Keratinocyte (primary cell): ENCODE data around the gene CCDC141. TPM values are rescaled to one million over a fixed set of nuclear protein-coding genes. Genes with fewer than 3 reads are reported as not detected.

Source experiments
- DNase-seq: peaks from one replicate; pipeline ENCODE4 v3.0.0-alpha.2; 2011; ENCODE audit warnings: low read depth, missing footprints, low spot score
- FAIRE-seq: peaks from 2 replicates; lab custom pipeline; 2011; peaks lifted over from hg19 to GRCh38; lab: Jason Lieb, UNC
- H2AFZ ChIP-seq: 2 replicates; pipeline ENCODE4 v1.6.0; 2012; ENCODE audit warnings: low read length, control low read depth, inconsistent platforms; ENCODE audit not compliant: control insufficient read depth
- H3K27ac ChIP-seq: 2 replicates; pipeline ENCODE4 v1.5.1; 2011; ENCODE audit warnings: low read length; ENCODE audit not compliant: control insufficient read depth, insufficient read depth
- H3K27me3 ChIP-seq: 3 replicates; pipeline ENCODE4 v1.6.0; 2011; ENCODE audit warnings: low read length; ENCODE audit not compliant: control insufficient read depth, insufficient read depth; ENCODE audit errors: extremely low read depth
- H3K36me3 ChIP-seq, 2 experiments: 2 replicates in 1 of 2; 3 replicates in 1 of 2; pipeline ENCODE4 v1.5.1; 2011; ENCODE audit warnings: low read length in 2 of 2, mild to moderate bottlenecking in 1 of 2; ENCODE audit not compliant: control insufficient read depth in 2 of 2, insufficient read depth in 2 of 2; ENCODE audit errors: extremely low read depth in 1 of 2
- H3K4me1 ChIP-seq: 3 replicates; pipeline ENCODE4 v1.5.1; 2011; ENCODE audit warnings: low read length; ENCODE audit not compliant: control insufficient read depth, insufficient read depth; ENCODE audit errors: extremely low read depth
- H3K4me2 ChIP-seq: 3 replicates; pipeline ENCODE4 v1.6.0; 2011; ENCODE audit warnings: low read depth, low read length; ENCODE audit not compliant: control insufficient read depth, insufficient read depth; ENCODE audit errors: extremely low read depth
- H3K4me3 ChIP-seq, 3 experiments: fragments of 200-600 bp in 1 of 3; sonication (generic) in 1 of 3; 2 replicates in 2 of 3; 3 replicates in 1 of 3; pipeline ENCODE4 v1.5.1; 2011 to 2016; ENCODE audit warnings: low read length in 3 of 3, mild to moderate bottlenecking in 3 of 3, control low read depth in 2 of 3, inconsistent platforms in 1 of 3, low read depth in 1 of 3, mixed read lengths in 1 of 3, mixed run types in 1 of 3, moderate library complexity in 1 of 3; ENCODE audit not compliant: control insufficient read depth in 2 of 3, insufficient read depth in 2 of 3; ENCODE audit errors: extremely low read depth in 1 of 3
- H3K79me2 ChIP-seq: 2 replicates; pipeline ENCODE4 v1.6.0; 2012; ENCODE audit warnings: low read length; ENCODE audit not compliant: control insufficient read depth, insufficient read depth
- H3K9ac ChIP-seq: 3 replicates; pipeline ENCODE4 v1.6.0; 2011; ENCODE audit warnings: low read length; ENCODE audit not compliant: control insufficient read depth, insufficient read depth; ENCODE audit errors: extremely low read depth
- H3K9me1 ChIP-seq: 3 replicates; pipeline ENCODE4 v1.6.0; 2011; ENCODE audit warnings: low read length; ENCODE audit not compliant: control insufficient read depth, insufficient read depth; ENCODE audit errors: extremely low read depth
- H3K9me3 ChIP-seq: 2 replicates; pipeline ENCODE4 v1.5.1; 2012; ENCODE audit warnings: low read depth, low read length; ENCODE audit not compliant: control insufficient read depth
- H4K20me1 ChIP-seq: 3 replicates; pipeline ENCODE4 v1.6.0; 2011; ENCODE audit warnings: low read length; ENCODE audit not compliant: control insufficient read depth, insufficient read depth; ENCODE audit errors: extremely low read depth
- EZH2 ChIP-seq: IDR thresholded peaks from one replicate; pipeline ENCODE4 v1.6.1; 2012; ENCODE audit warnings: inconsistent platforms, mild to moderate bottlenecking, low read length, moderate library complexity
- dilution Hi-C: fragments of 300-500 bp; cut with MboI; formaldehyde crosslinking; loops from one replicate; pipeline ENCODE4 v1.7.0; 2020; ENCODE audit warnings: low sequenced_read_pairs; ENCODE audit not compliant: extremely low pct_ligation_motif_present
- polyA plus RNA-seq, 5 experiments: library from polyadenylated mRNA; depleted of rRNA in 3 of 5; stranded (reverse) in 3 of 5; stranded (forward) in 1 of 5; unstranded in 1 of 5; fragments of >200 nt; gene quantifications; 1 replicate in 1 of 5; 2 replicates in 3 of 5; 3 replicates in 1 of 5; pipeline versions ENCODE4 v1.2.1 to v1.2.3, GENCODE V29; 2011 to 2012; ENCODE audit warnings: missing spikeins in 2 of 5, low read depth in 1 of 5, low replicate concordance in 1 of 5
- TF ChIP-seq, protein P1 (sequence below), 3 experiments: IDR thresholded peaks in 1 of 3; conservative IDR thresholded peaks in 1 of 3; optimal IDR thresholded peaks in 1 of 3; 2 replicates in 2 of 3; 3 replicates in 1 of 3; pipeline versions ENCODE3 to v1.5.1; 2011; ENCODE audit warnings: low read length in 3 of 3, mild to moderate bottlenecking in 3 of 3, moderate library complexity in 2 of 3, control low read depth in 1 of 3, inconsistent platforms in 1 of 3; ENCODE audit not compliant: insufficient read depth in 2 of 3; ENCODE audit errors: extremely low read depth in 1 of 3

The CCDC141 gene
- polyA plus RNA-seq, 1 donor (not counting 4 experiments of a cell fraction or from before 2014, with no cell fraction given), result not detected

DNA sequence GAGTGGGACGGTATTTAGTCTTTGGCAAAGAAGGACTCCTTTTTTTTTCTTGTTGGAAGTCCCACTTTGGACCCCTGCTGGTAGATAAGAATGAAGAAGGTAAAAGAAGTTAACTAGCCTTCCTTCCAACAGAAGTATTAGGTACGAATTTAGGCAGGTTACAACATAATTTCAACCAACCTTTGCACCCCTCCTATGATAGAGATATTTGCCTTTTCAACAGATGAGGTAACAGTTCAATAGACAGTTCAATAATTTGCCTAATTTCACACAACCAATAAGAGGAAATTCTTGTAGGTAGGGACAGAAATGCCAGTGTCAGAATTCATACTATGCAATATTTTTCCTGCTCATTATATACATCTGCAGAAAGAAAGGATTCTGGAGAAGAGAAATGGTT lies 100.8 kb downstream of the CCDC141 start:
- Histone ChIP-seq H3K9ac (no peak overlapping the region), H3K4me2 (no peak overlapping the region), H3K27ac (no peak overlapping the region), H3K9me3 (no peaks in the 10 kb centered on the region), H3K27me3 (no peaks in the 10 kb centered on the region), H2AFZ (no peak overlapping the region), H3K36me3 (no peaks in the 10 kb centered on the region), H3K4me1 (no peaks in the 10 kb centered on the region), H3K79me2 (no peaks in the 10 kb centered on the region), H3K4me3 (no peak overlapping the region), H4K20me1 (no peaks in the 10 kb centered on the region), H3K9me1 (no peaks in the 10 kb centered on the region)
- dilution Hi-C loops, result no loop called here
- TF ChIP-seq EZH2, result no peak
- TF ChIP-seq, protein P1, sequence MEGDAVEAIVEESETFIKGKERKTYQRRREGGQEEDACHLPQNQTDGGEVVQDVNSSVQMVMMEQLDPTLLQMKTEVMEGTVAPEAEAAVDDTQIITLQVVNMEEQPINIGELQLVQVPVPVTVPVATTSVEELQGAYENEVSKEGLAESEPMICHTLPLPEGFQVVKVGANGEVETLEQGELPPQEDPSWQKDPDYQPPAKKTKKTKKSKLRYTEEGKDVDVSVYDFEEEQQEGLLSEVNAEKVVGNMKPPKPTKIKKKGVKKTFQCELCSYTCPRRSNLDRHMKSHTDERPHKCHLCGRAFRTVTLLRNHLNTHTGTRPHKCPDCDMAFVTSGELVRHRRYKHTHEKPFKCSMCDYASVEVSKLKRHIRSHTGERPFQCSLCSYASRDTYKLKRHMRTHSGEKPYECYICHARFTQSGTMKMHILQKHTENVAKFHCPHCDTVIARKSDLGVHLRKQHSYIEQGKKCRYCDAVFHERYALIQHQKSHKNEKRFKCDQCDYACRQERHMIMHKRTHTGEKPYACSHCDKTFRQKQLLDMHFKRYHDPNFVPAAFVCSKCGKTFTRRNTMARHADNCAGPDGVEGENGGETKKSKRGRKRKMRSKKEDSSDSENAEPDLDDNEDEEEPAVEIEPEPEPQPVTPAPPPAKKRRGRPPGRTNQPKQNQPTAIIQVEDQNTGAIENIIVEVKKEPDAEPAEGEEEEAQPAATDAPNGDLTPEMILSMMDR (optimal IDR thresholded peaks at IDR 0.05 in 1 of 3, IDR thresholded peaks at IDR 0.05 in 1 of 3, conservative IDR thresholded peaks at IDR 0.05 in 1 of 3; ENCODE audit: extremely low read depth in 1 of 3, insufficient read depth in 2 of 3, low read length in 3 of 3), result no peak
- DNase-seq (no peak), FAIRE-seq (no peak)

DNA sequence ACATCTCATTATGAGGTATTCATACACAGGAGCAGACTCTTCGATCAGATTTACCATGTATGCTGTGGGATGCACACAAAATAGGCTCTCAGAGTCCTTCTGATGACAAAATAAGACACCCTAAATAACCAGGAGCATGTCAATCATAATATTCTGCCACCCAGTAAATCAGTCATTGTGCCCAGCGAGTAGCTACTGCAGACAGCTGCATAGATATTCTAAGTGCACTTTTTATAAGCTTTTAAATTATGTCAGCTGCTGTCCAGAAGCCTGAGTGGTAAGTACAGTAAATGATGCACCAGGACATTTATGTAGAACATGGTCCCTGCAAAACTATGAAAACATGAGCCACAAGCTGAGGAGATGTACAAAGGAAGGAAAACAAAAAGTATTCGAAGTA lies 102.9 kb downstream of the CCDC141 start:
- DNase-seq (no peak), FAIRE-seq (no peak)
- Histone ChIP-seq H3K9me1 (no peaks in the 10 kb centered on the region), H3K9ac (no peak overlapping the region), H3K4me2 (no peak overlapping the region), H3K9me3 (no peaks in the 10 kb centered on the region), H3K27ac (no peak overlapping the region), H4K20me1 (no peaks in the 10 kb centered on the region), H3K4me3 (no peak overlapping the region), H2AFZ (no peak overlapping the region), H3K4me1 (no peaks in the 10 kb centered on the region), H3K79me2 (no peaks in the 10 kb centered on the region), H3K27me3 (no peaks in the 10 kb centered on the region), H3K36me3 (no peaks in the 10 kb centered on the region)
- dilution Hi-C loops, result no loop called here
- TF ChIP-seq, protein P1 (optimal IDR thresholded peaks at IDR 0.05 in 1 of 3, IDR thresholded peaks at IDR 0.05 in 1 of 3, conservative IDR thresholded peaks at IDR 0.05 in 1 of 3; ENCODE audit: extremely low read depth in 1 of 3, insufficient read depth in 2 of 3, low read length in 3 of 3), result no peak
